Measurements from ENCODE around the gene SMIM13.
A peak's percentile ranks its signal among the peaks of the same experiment; 100 is the strongest.

The SMIM13 gene

GRCh38 chr6:11151488-11151887 is 57.9 kb downstream of the SMIM13 start:
- no peak for DNase-seq (ENCODE audit: low read depth in 2 of 3, low spot score in 2 of 3)

GRCh38 chr6:11152581-11152980 is 58.9 kb downstream of the SMIM13 start:
- DNase-seq (ENCODE audit: low read depth in 2 of 3, low spot score in 2 of 3): no peak

GRCh38 chr6:11153447-11153846 is 59.8 kb downstream of the SMIM13 start:
- no peak for DNase-seq (ENCODE audit: low read depth in 2 of 3, low spot score in 2 of 3)

- DNase-seq (ENCODE audit: low read depth in 2 of 3, low spot score in 2 of 3): no peak
These were observed 62.0 kb downstream of the SMIM13 start for GRCh38 chr6:11155589-11155988.

GRCh38 chr6:11160199-11160598 is 66.6 kb downstream of the SMIM13 start:
- DNase-seq (ENCODE audit: low read depth in 2 of 3, low spot score in 2 of 3): no peak

- no peak for DNase-seq (ENCODE audit: low read depth in 2 of 3, low spot score in 2 of 3)
These were observed 67.7 kb downstream of the SMIM13 start for GRCh38 chr6:11161031-11161956.

- DNase-seq (ENCODE audit: low read depth in 2 of 3, low spot score in 2 of 3): no peak
These were observed 68.6 kb downstream of the SMIM13 start for GRCh38 chr6:11162262-11162661.

GRCh38 chr6:11163932-11164331 is 70.3 kb downstream of the SMIM13 start:
- no peak for DNase-seq (ENCODE audit: low read depth in 2 of 3, low spot score in 2 of 3)

GRCh38 chr6:11164717-11165646 is 71.3 kb downstream of the SMIM13 start:
- no peak for DNase-seq (ENCODE audit: low read depth in 2 of 3, low spot score in 2 of 3)

- DNase-seq (ENCODE audit: low read depth in 2 of 3, low spot score in 2 of 3): no peak
These were observed 73.3 kb downstream of the SMIM13 start for GRCh38 chr6:11166948-11167347.

- DNase-seq (ENCODE audit: low read depth in 2 of 3, low spot score in 2 of 3): no peak
These were observed 74.5 kb downstream of the SMIM13 start for GRCh38 chr6:11168091-11168635.

GRCh38 chr6:11171952-11172351 is 78.3 kb downstream of the SMIM13 start:
- no peak for DNase-seq (ENCODE audit: low read depth in 2 of 3, low spot score in 2 of 3)

GRCh38 chr6:11172501-11173327 is 79.1 kb downstream of the SMIM13 start:
- peak; percentile 23 to 79 (median 77) for DNase-seq (ENCODE audit: low read depth in 2 of 3, low spot score in 2 of 3)

- no peak for DNase-seq (ENCODE audit: low read depth in 2 of 3, low spot score in 2 of 3)
These were observed 80.6 kb downstream of the SMIM13 start for GRCh38 chr6:11174242-11174611.

- no peak for DNase-seq (ENCODE audit: low read depth in 2 of 3, low spot score in 2 of 3)
These were observed 83.6 kb downstream of the SMIM13 start for GRCh38 chr6:11177271-11177670.

- DNase-seq (ENCODE audit: low read depth in 2 of 3, low spot score in 2 of 3): no peak
These were observed 85.4 kb downstream of the SMIM13 start for GRCh38 chr6:11179088-11179418.

GRCh38 chr6:11179419-11180202 is 86.0 kb downstream of the SMIM13 start:
- DNase-seq (ENCODE audit: low read depth in 2 of 3, low spot score in 2 of 3): no peak

GRCh38 chr6:11181478-11182136 is 88.0 kb downstream of the SMIM13 start:
- no peak for DNase-seq (ENCODE audit: low read depth in 2 of 3, low spot score in 2 of 3)

GRCh38 chr6:11183761-11184362 is 90.2 kb downstream of the SMIM13 start:
- no peak for DNase-seq (ENCODE audit: low read depth in 2 of 3, low spot score in 2 of 3)
